RWPE2 (cell line): Measurements from ENCODE around the gene PGS1.

Source experiments
- ATAC-seq: fragments of 200-7000 bp; cut with Tn5 transposase; 3 replicates; pipeline ENCODE4 v1.9.1; 2021; ENCODE audit warnings: low read depth
- DNase-seq: peaks from one replicate; pipeline ENCODE4 v3.0.0-alpha.2; 2020; ENCODE audit warnings: low spot score
- H3K27ac ChIP-seq: fragments of 450-650 bp; 2 replicates; pipeline ENCODE4 v1.5.1; 2017; ENCODE audit warnings: mild to moderate bottlenecking; ENCODE audit not compliant: poor library complexity, severe bottlenecking
- H3K27me3 ChIP-seq: fragments of 250-450 bp; sonication (Bioruptor Pico); 2 replicates; pipeline ENCODE4 v1.5.1; 2021; ENCODE audit warnings: mild to moderate bottlenecking, moderate library complexity; ENCODE audit not compliant: insufficient read depth, poor library complexity, severe bottlenecking
- H3K36me3 ChIP-seq: fragments of 250-450 bp; sonication (Bioruptor Pico); 2 replicates; pipeline ENCODE4 v1.5.1; 2020; ENCODE audit warnings: low read depth, mild to moderate bottlenecking, moderate library complexity
- H3K4me1 ChIP-seq: fragments of 250-450 bp; sonication (Bioruptor Pico); 2 replicates; pipeline ENCODE4 v1.5.1; 2021; ENCODE audit warnings: mild to moderate bottlenecking, moderate library complexity; ENCODE audit not compliant: insufficient read depth, poor library complexity, severe bottlenecking
- H3K4me3 ChIP-seq: fragments of 250-450 bp; sonication (Bioruptor Pico); 2 replicates; pipeline ENCODE4 v1.5.1; 2021; ENCODE audit warnings: mild to moderate bottlenecking, moderate library complexity; ENCODE audit not compliant: severe bottlenecking
- H3K9me3 ChIP-seq: fragments of 250-450 bp; sonication (Bioruptor Pico); 2 replicates; pipeline ENCODE4 v1.5.1; 2021; ENCODE audit warnings: mild to moderate bottlenecking, moderate library complexity; ENCODE audit not compliant: severe bottlenecking
- CTCF ChIP-seq: fragments of 450-650 bp; IDR thresholded peaks from one replicate; pipeline ENCODE4 v1.5.1; 2017; ENCODE audit warnings: mild to moderate bottlenecking, moderate library complexity; ENCODE audit not compliant: poor library complexity, severe bottlenecking

The PGS1 gene

DNA sequence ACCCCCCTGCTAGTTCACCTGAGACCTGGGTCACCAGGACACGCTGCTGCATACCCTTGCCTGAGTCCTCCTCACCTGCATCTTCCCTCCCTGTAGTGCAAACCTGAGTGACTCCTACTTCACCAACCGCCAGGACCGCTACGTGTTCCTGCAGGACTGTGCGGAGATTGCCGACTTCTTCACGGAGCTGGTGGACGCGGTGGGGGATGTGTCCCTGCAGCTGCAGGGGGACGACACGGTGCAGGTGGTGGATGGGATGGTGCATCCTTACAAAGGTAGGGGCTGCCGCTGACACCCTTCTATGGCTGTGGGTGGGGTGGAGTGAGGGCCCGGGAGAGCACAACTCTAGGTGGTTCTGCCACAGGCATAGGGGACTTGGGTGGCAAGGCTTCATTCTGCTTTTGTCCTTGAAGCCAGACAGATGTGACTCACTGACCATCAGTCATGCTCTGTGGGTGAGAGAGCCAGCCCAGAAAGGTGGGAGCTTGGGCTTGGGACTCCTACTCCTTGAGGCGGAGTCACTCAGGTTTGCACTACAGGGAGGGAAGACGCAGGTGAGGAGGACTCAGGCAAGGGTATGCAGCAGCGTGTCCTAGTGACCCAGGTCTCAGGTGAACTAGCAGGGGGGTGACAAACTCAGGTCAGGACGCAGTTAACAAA, 22.3 kb downstream of the PGS1 start:
- Histone ChIP-seq H3K9me3 (no peaks in the 10 kb centered on the region), H3K4me3 (no peak overlapping the region), H3K27ac (peak overlapping the region; percentile 80), H3K27me3 (no peaks in the 10 kb centered on the region), H3K36me3 (peaks cover 97% of the 10 kb centered on the region), H3K4me1 (peaks cover 25% of the 10 kb centered on the region)
- TF ChIP-seq CTCF = no peak
- ATAC-seq (peak; percentile 77), DNase-seq (no peak)

DNA sequence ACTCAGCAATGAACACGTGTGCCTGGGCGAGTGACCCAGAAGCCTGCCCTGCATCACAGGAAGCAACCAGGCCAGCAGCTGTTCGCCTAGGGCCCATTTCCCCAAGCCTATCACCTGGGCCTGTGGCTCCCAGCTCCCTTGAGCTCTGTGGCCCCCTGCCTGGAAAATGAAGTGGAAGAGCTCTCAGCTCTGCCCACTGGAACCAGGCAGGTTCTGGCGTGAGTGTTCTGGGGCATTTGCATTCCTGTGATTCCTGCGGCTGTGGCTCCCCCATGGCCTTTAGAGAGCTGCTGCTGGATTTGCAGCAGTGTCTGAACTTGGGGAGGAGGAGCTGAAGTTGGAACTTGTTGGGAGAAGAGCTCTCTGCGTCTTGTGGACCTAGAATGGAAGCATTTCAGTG, 22.8 kb downstream of the PGS1 start:
- H3K36me3 ChIP-seq = peaks cover 95% of the 10 kb centered on the region

GRCh38 chr17:78401891-78402290, 23.4 kb downstream of the PGS1 start:
- peaks cover 29% of the 10 kb centered on the region for H3K4me1 ChIP-seq
- peaks cover 88% of the 10 kb centered on the region for H3K36me3 ChIP-seq
- no peak overlapping the region for H3K4me3 ChIP-seq
- H3K27ac ChIP-seq = peak overlapping the region; percentile 80
- H3K27me3 ChIP-seq = no peaks in the 10 kb centered on the region
- H3K9me3 ChIP-seq = no peaks in the 10 kb centered on the region
- no peak for ATAC-seq
- TF ChIP-seq CTCF = no peak
- DNase-seq = no peak

More for the DNA sequence above, 22.8 kb downstream of the PGS1 start:
- Histone ChIP-seq H3K27ac (peak overlapping the region; percentile 80), H3K27me3 (no peaks in the 10 kb centered on the region), H3K4me3 (no peak overlapping the region), H3K4me1 (peaks cover 25% of the 10 kb centered on the region), H3K9me3 (no peaks in the 10 kb centered on the region)
- no peak for DNase-seq
- peak; percentile 62 for ATAC-seq
- TF ChIP-seq CTCF = no peak

DNA sequence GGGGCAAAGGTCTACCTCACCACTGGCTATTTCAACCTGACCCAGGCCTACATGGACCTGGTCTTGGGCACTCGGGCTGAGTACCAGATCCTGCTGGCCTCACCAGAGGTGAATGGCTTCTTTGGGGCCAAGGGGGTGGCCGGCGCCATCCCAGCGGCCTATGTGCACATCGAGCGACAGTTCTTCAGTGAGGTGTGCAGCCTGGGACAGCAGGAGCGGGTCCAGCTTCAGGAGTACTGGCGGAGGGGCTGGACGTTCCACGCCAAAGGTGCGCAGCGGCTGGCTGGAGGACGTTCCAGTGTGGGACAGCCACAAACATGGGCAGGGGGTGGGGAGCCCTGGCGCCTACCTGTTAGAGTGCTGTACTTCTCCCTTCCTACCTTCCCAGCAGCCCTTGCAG, 25.4 kb downstream of the PGS1 start:
- no peak for TF ChIP-seq CTCF
- H3K36me3 ChIP-seq = peaks cover 78% of the 10 kb centered on the region
- no peak overlapping the region for H3K4me3 ChIP-seq

GRCh38 chr17:78406396-78406795, 27.9 kb downstream of the PGS1 start:
- H3K4me1 ChIP-seq = peaks cover 30% of the 10 kb centered on the region
- DNase-seq (no peak), ATAC-seq (no peak)
- H3K27ac ChIP-seq = no peak overlapping the region
- no peaks in the 10 kb centered on the region for H3K27me3 ChIP-seq
- TF ChIP-seq CTCF = no peak
- no peaks in the 10 kb centered on the region for H3K9me3 ChIP-seq
- H3K4me3 ChIP-seq = no peak overlapping the region
- peaks cover 64% of the 10 kb centered on the region for H3K36me3 ChIP-seq

More for the DNA sequence above, 25.4 kb downstream of the PGS1 start:
- H3K9me3 ChIP-seq = no peaks in the 10 kb centered on the region
- no peak for ATAC-seq
- H3K27me3 ChIP-seq = no peaks in the 10 kb centered on the region
- DNase-seq = no peak
- H3K4me1 ChIP-seq = peaks cover 49% of the 10 kb centered on the region
- no peak overlapping the region for H3K27ac ChIP-seq
